Prostate gland (tissue), 2 donors: Measurements from ENCODE around the gene CAPZB. TPM values are rescaled to one million over a fixed set of nuclear protein-coding genes. Genes with fewer than 3 reads are reported as not detected.
A peak's percentile ranks its signal among the peaks of the same experiment; 100 is the strongest.

Experiments
- DNase-seq: peaks from one replicate; pipeline ENCODE4 v3.0.0-alpha.2; 2019; ENCODE audit warnings: low spot score
- H3K27ac ChIP-seq, 2 donors: fragments of 200-600 bp; sonication (generic); 2 replicates each; pipeline ENCODE4 v1.5.1; 2017 to 2019
- H3K27me3 ChIP-seq: fragments of 200-600 bp; sonication (generic); replicated peaks from 2 replicates; pipeline ENCODE4 v1.5.1; 2019; ENCODE audit not compliant: insufficient read depth
- H3K36me3 ChIP-seq, 2 donors: fragments of 200-600 bp; sonication (generic); 1 replicate in 1 of 2; 2 replicates in 1 of 2; pipeline versions ENCODE4 v1.5.1 to v1.8.1; 2017 to 2019
- H3K4me1 ChIP-seq: fragments of 200-600 bp; sonication (generic); replicated peaks from 2 replicates; pipeline ENCODE4 v1.5.1; 2019
- H3K4me3 ChIP-seq, 2 donors: fragments of 200-600 bp; sonication (generic); 2 replicates each; pipeline ENCODE4 v1.5.1; 2017 to 2019
- H3K9me3 ChIP-seq: fragments of 200-600 bp; sonication (generic); 2 replicates; pipeline ENCODE4 v1.5.1; 2017
- CTCF ChIP-seq, 4 experiments: fragments of 200-600 bp in 2 of 4; fragments of 450-650 bp in 2 of 4; sonication (generic) in 2 of 4; IDR thresholded peaks; 1 replicate in 3 of 4; 2 replicates in 1 of 4; pipeline ENCODE4 v1.5.1; 2016 to 2019; ENCODE audit warnings: antibody characterized with exemption in 4 of 4, mild to moderate bottlenecking in 2 of 4, moderate library complexity in 2 of 4
- POLR2A ChIP-seq: fragments of 450-650 bp; IDR thresholded peaks from one replicate; pipeline ENCODE4 v1.6.1; 2016; ENCODE audit warnings: antibody characterized with exemption, mild to moderate bottlenecking
- POLR2AphosphoS5 ChIP-seq: sonication (generic); formaldehyde crosslinking; IDR thresholded peaks from one replicate; pipeline ENCODE4 v1.6.1; 2017; ENCODE audit warnings: antibody characterized with exemption
- WGBS: methylation state at CpG from one replicate; pipeline ENCODE4 v1.1.5; 2018; 5-methylcytosine and 5-hydroxymethylcytosine counted together
- intact Hi-C: fragments of 100-400 bp; cut with DNase I; formaldehyde crosslinking; loops from one replicate; pipeline ENCODE4 v1.14.2; 2022
- total RNA-seq, 2 donors: library from RNA; depleted of rRNA; stranded (reverse); fragments of >200 nt; gene quantifications; one replicate each; pipeline ENCODE4 v1.1.0, GENCODE V29; 2016

CAPZB gene
- total RNA-seq, 2 donors from 2014 or later: 139 to 150 TPM

DNA sequence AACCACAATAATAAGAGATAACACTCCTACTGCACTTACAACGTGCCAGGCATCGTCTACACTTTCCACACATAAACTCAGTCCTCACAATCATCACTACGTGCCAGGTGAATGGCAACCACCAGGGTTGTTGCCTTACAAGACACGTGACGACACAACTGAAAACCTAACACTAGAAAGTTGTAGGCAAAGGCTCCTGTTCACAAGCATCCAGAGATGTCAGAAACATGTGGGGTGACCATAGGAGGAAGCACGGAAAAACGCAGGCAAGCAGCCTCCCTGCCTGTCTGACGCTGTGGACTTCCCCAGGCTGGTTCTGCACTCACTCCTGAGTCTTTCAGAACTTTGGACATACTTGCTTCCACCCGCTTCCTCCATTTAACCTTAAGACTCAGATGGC is 7.0 kb downstream of the CAPZB start:
- Histone ChIP-seq H3K4me1 (peaks cover 37% of the 10 kb centered on the region), H3K27ac (peak overlapping the region in 1 of 2 donors; percentile 16), H3K9me3 (no peaks in the 10 kb centered on the region), H3K36me3 (no peaks in the 10 kb centered on the region), H3K4me3 (no peak overlapping the region), H3K27me3 (no peaks in the 10 kb centered on the region)
- DNase-seq: no peak
- TF ChIP-seq CTCF (IDR thresholded peaks at IDR 0.05): no peak
- TF ChIP-seq POLR2A: no peak
- no peak for TF ChIP-seq POLR2AphosphoS5
- 70% methylated on average over 9 of the region's 9 CpGs for WGBS
- intact Hi-C loops: no loop called here

GRCh38 chr1:19477284-19478249 is 7.8 kb downstream of the CAPZB start:
- H3K27me3 ChIP-seq: no peaks in the 10 kb centered on the region

GRCh38 chr1:19476450-19477190 is 8.7 kb downstream of the CAPZB start:
- no peak for DNase-seq
- H3K4me3 ChIP-seq: no peak overlapping the region
- intact Hi-C loops: no loop called here
- H3K27ac ChIP-seq: peak overlapping the region; percentile 39 to 50
- 59% methylated on average over 12 of the region's 12 CpGs for WGBS
- TF ChIP-seq POLR2AphosphoS5 (no peak), POLR2A (no peak), CTCF (IDR thresholded peaks at IDR 0.05) (no peak)
- no peaks in the 10 kb centered on the region for H3K36me3 ChIP-seq
- H3K27me3 ChIP-seq: no peaks in the 10 kb centered on the region
- no peaks in the 10 kb centered on the region for H3K9me3 ChIP-seq
- peaks cover 23% of the 10 kb centered on the region for H3K4me1 ChIP-seq

More at GRCh38 chr1:19477284-19478249, 7.8 kb downstream of the CAPZB start:
- Histone ChIP-seq H3K27ac (peak overlapping the region; percentile 39 to 50), H3K9me3 (no peaks in the 10 kb centered on the region), H3K4me1 (peaks cover 31% of the 10 kb centered on the region), H3K4me3 (no peak overlapping the region), H3K36me3 (no peaks in the 10 kb centered on the region)
- intact Hi-C loops: no loop called here
- WGBS: 70% methylated on average over 11 of the region's 11 CpGs
- no peak for DNase-seq
- no peak for TF ChIP-seq CTCF (IDR thresholded peaks at IDR 0.05)
- no peak for TF ChIP-seq POLR2A
- no peak for TF ChIP-seq POLR2AphosphoS5

GRCh38 chr1:19475296-19475695 is 10.0 kb downstream of the CAPZB start:
- peaks cover 10% of the 10 kb centered on the region for H3K4me1 ChIP-seq
- TF ChIP-seq POLR2AphosphoS5 (no peak), POLR2A (no peak), CTCF (IDR thresholded peaks at IDR 0.05) (no peak)
- 89% methylated on average over 8 of the region's 11 CpGs for WGBS
- no peak for DNase-seq
- H3K27ac ChIP-seq: peak overlapping the region; percentile 1 to 28
- no peaks in the 10 kb centered on the region for H3K27me3 ChIP-seq
- H3K9me3 ChIP-seq: no peaks in the 10 kb centered on the region
- no peaks in the 10 kb centered on the region for H3K36me3 ChIP-seq
- intact Hi-C loops: no loop called here
- no peak overlapping the region for H3K4me3 ChIP-seq
